HK-2 (cell line): ENCODE data around the gene IGSF5.
A peak's percentile ranks its signal among the peaks of the same experiment; 100 is the strongest.
"Not testable (repeated sequence)": the region's sequence is repeated elsewhere in the genome, so short reads cannot be mapped to it uniquely, and the experiment has no call there.

ENCODE experiments used
- DNase-seq: peaks from one replicate; pipeline ENCODE4 v3.0.0-alpha.2; 2018; ENCODE audit not compliant: unreplicated experiment

The IGSF5 gene

DNA sequence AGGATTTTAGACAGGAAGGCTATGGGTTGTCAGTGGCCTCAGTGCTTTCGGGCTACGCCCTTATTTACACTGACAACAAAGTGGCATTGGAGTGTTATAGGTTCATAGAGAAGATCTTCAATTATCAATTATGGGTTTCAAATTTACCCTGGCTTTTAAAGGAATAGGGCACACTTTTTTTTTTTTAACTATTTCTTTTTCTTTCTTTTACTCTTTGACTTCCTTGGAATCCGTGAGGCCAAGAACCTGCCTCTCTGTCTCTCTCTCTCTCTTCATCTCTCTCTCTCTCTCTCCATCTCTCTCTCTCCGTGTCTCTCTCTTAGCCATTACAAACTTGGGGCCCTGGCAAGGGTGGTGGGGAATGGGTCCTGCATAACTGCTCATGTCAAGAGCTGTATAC, at the start of gene IGSF5:
Gene IGSF5 (plus strand): TSS at position 301 of the 400 bp plus-strand sequence. CDS start 327 bp downstream, outside the sequence.
- DNase-seq, result not testable (repeated sequence)

DNA sequence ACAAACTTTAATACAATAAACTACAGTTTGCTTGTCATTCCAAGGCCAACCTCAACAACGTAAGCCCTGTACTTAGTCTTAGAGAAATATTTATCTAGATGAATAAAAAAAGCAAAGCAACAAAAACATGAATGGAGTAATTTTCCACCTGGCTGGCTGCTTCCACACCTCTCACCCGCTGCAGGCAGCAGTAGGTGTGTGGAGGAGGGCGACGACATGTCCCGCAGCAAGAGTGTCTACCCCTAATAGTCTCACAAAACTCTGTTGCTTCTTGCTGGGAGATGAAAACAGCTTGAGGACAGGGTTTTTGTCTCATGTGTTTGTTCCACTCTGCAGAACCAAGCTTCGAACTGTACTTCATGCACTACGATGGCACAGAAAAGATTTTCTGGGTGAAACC, 48.8 kb upstream of the IGSF5 start:
- no peak for DNase-seq

DNA sequence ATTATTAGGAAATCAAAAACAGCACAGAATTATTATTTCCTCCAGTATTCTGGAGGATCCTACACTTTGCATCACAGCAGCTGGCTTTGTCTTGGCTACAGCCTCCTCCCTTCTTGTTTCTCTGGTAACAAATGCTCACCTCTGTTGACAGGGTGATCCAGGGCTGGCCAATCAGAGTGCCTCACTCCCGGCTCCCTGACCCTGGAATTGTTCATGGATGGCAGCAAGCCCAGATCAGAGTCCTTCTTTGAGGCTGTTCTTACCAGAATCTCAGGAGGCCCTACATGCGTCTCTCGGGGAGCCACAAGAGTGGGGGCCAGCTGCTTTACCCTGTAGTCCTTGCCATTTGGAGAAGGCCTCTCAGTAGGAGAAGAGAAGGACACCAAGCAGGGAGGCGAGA, 48.4 kb upstream of the IGSF5 start:
- no peak for DNase-seq

DNA sequence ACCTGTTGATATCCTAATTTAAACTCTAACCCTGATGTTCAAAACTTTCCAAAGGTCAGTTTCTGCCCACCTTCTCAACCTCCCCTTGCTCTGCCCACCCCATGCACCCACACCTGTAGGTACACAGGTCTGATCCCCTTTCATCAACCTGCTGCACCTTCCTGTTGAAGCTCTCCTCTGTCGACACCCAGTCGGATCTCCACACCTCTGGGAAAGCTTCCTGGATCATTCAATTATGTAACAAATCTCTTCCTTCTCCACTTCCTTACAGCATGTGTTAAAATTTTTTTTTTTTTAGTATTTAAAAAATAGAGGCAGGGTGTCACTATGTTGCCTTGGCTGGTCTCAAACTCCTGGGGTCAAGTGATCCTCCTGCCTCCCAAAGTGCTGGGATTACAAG, 44.7 kb upstream of the IGSF5 start:
- DNase-seq, result no peak

DNA sequence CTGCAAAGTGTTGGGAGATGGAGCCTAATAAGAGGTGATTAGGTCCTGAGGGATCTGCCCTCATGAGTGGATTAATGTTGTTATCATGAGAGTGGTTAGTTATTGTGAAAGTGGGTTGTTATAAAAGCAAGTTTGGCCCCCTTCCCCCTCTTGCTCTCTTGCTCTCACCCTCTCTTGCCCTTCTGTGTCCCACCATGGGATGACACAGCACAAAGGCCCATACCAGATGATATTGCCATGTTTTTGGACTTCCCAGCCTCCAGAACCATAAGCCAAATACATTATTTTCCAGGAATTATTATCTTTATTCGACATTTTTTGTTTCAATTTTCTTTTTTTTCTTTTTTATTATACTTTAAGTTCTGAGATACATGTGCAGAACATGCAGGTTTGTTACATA, 41.4 kb upstream of the IGSF5 start:
- DNase-seq, result no peak

DNA sequence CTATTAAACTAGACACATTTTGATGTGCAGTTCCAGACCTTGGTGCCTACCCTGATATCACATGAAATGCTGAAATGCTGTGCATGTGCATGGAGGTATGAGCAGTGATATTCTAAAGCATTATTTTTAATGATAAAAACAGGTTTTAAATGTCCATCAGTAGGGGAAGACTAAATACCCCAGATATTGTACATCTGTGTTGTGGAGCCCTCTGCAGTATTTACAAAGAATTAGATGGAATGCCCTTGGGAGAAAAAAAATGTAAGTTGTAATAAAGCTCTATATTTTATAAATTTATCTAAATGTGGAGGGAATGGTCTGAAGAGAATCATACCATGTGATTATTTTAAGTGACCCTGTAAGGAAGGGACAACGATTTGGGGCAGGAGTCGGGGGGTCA, 39.1 kb upstream of the IGSF5 start:
- no peak for DNase-seq

DNA sequence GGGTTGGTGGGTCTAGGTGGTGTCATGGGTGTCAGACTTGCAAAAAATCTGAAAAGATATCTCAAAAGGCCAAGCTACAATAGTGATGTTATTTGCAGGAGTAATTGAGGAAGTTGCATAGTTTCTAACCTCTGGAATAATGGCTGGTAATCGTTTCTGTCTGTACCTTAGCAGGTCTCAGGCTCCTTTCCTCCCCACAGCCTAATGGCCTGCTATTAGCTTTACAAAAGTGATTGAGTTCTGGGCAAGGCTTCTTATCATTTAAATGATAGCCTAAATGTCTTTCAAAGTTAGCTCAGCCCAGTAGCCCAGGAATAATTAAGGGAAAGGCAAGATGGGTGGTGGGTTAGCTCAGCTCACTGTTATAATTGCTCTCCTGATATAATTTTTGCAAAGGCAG, 37.7 kb upstream of the IGSF5 start:
- no peak for DNase-seq

DNA sequence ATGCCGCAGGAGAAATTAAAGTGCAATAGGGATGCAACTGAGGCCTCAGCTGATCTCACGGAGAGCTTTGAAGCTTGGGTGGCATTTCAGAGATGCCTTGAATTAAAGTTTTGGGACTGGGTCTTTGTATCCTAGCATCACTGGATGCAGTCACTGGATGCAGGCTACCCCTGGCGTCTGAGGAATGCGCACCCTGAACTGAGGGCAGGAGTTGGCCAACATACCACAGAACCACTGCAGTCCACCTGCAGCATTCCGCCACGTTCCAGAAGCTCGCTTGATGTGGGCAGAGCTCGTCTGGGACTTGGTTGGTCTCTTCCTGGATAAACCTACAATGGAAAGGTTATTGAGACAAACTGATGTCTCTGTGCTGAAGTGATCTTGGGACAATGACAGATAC, 34.1 kb upstream of the IGSF5 start:
- DNase-seq, result no peak

DNA sequence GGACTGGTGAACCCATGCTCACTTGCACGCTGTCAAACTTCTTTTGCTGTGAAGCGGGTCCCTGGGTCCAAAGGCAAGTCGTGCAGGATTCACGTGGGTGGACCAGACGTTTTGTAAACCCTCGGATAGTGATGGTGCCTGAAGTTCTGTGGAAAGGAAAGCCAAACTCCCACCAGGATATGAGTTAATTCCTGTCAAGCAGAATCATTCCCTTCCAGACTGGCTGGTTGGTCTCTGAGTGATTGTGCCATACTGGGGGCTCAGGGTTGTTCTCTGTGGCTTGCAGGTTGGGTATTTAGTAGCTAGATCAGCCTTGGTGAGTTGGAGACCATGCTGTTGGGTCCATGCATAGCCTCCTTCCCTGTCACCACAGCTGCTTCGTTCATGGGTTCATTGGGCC, 32.7 kb upstream of the IGSF5 start:
- DNase-seq, result no peak

DNA sequence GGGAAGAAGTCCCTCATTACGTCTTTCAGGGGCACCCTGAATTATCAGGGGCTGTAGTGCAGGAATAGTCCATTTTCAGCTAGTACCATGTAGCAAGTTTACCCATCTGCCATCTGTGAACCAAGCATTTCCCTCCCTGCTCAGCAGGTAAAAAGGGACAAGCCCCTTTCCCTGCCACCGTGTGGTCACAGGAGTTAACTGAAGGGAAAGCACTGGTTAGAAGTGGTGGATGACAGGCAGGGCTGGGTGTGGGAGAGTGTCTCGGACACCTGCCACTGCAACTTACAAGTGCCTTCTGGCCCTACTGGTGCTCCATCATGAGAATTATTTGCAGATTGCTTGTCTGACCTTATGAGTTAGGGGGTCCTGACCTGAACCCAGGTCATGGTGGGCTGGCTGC, 32.0 kb upstream of the IGSF5 start:
- no peak for DNase-seq

DNA sequence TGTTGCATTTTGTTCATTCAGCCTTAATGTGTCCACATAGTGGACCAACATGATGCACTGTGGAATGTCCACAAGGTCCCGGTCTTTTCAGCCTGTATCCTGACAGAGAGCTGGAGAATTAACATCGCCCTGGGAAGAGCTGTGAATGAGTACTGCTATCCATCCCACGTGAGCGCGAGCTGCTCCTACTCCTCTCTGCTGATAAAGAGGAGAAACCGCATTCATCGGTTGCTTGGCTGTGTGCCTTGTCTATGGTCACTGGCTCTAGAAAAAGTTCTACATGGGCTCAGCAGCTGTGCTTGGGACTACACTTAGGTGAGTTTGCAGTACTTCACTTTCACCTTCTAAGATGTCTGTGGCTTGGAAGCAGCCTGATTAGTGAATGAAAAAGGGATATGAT, 31.1 kb upstream of the IGSF5 start:
- no peak for DNase-seq

DNA sequence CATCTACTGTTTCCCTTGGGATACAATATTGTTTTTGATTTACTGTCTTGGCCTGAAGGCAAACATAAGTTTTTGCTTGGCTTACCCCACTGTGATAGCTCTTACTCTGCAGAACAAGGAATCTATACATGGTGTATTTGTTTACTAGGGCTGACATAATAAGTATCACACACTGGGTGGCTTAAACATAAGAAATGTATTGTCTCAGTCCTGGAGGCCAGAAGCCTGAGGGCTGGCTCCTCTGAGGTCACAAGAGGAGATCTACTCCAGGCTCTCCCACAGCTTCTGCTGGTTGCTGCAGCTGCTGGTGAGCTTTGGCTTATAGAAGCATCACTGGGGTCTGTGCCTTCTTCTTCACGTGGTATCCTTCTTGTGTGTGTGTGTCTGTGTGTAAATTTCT, 30.7 kb upstream of the IGSF5 start:
- DNase-seq, result no peak

DNA sequence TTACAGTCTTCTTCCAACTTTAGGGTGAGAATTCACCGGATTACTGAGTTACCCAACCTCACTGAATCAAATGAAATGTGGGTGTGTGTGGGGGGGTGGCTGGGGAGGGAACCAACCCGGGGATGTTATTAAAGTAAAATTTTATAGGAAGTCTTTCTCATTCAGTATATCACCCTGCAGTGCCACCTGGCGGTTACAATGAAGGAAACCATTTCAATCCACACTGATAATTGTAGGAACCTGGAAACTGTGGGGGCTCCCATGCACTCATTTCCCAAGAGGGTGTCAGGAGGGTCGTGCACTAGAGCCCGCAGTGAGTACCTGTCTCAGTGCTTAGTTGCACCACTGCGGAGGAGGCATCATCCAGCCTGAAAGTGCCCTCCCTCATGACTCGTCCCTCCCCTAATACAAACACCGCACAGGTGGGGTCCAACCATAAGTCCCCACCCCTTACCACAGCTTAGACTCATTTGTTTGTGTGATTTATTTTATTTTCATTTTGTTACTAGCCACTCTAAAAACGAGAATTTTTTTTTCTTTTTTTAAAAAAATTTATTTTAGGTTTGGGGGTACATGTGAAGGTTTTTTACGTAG, 29.1 kb upstream of the IGSF5 start:
- DNase-seq, result peak; percentile 29

DNA sequence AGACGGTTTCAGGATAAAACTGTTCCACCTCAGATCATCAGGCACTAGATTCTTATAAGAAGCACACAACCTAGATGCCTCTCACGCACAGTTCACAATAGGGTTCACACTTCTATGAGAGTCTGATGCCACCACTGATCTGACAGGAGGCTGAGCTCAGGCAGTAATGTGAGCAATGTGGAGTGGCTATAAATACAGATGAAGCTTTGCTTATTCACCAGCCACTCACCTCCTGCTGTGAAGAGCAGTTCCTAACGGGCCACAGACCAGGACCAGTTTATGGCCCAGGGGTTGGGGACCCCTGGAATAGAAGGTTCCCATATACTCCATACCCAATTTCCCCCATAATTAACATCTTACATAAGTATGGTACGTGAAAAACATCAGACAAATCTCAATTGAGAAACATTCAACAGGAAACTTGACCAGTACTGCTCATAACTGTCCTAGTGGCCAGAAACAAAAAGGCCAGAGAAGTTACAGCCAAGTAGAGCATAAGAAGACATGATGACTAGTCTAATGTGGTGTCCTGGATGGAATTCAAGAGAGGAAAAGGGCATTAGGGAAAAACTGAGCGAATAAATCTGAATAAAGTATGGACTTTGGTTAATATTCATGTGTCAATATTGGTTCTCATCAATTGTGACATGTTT, 24.7 kb upstream of the IGSF5 start:
- no peak for DNase-seq

DNA sequence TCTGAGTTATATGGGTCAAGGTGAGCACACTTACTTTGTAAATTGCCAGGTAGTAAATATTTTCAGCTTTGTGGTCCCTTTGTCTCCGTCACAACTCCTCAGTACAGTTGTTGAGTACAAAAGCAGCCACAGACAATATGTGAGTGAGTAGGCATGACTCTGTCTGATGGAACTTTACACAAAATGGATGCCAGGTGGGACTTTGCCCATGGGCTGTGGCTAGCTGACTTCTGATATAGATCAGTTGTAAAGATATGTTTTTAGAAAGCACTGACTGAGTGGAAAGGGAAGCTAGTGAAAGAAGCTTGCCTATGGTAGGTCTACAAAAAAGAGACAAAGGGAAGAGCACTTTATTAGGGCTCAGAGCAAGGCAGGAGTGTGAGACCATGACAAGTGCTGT, 23.1 kb upstream of the IGSF5 start:
- DNase-seq, result no peak

DNA sequence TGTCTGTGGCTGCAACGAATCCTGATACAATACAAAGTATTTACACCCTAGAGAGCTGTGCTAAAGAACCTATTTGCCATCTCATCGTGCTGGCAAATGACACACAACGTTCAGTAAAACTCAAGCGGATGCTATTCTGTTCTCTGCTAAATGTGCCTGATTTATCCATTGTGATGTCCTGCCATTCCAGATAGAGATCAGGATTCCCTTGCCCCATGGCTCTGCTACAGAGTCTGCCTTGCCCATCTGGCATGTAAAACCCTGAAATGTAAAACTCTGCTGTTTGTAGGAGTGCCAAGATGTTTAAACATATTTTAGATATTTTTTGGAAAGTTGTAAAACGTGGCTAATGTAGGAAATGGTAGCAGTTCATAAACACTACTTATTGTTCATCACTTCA, 20.0 kb upstream of the IGSF5 start:
- DNase-seq, result no peak

DNA sequence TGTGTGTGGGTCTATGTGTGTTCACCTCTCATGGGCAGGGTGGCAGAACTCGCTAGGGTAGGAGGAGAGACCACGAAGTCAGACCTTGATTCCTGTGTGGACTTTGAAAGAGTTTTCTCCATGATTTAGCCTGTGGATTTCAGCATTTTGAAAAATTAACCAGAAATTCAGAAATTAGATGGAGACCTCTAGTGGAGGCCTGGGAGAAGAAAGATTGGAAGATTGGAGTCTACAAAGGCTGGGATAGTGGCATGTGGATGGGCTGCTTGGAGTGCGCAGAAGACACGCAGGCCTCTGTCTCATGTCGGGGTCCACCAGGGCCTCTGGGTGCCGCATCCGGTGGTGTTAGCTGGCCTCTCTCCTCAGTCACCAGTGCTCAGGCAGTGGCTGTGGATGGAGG, 18.9 kb upstream of the IGSF5 start:
- DNase-seq, result no peak

DNA sequence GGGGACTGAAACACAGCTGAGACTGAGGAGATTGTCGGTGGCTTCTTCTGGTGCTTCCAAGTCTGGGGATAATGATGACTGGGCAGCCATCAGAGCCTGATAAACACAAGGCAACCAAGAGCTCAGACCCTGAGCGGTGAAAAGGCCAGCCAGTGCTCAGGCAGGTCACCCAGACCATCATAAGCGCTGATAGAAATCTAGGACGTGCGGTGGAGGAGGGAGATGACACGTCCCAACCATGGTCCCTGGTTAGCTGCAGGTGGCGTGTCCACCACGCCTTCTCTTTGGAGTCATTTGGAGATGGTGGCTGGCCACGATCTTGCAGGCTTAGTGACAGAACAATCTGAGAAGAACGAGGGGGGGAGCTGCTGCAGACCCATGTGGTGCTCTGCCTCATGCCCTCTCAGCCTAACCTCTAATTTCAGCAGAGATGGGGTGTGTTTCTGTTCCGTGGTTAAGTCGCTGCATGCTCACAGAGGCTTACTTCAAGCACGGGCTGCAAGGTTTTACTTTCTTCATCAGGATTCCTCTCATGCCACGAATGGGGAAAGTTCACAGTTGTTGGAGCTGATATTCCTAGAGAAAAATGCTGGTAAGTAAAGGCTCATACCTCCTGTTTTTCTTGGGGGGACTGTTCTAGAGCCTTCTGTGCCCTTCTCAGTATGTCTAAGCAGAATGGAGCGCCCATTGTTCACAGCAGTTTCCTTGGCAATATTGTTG, 17.4 kb upstream of the IGSF5 start:
- DNase-seq, result no peak

DNA sequence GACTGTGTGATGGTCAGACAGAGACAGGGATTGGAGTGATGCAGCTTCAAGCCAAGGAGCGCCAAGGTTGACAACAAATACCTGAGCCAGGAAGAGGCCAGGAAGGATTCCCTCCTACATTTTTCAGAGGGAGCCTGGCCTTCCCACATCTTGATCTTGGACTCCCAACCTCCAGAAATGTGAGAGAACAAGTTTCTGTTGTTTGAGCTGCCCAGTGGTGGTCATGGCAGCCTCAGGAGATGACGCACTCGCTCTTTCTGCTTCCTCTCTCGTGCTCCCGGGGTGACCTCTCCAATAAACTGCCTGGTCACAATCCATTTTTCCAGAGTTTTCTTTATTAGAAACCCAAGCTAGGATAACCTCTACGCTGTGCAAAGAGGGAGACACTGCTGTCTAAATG, 16.6 kb upstream of the IGSF5 start:
- DNase-seq, result no peak

DNA sequence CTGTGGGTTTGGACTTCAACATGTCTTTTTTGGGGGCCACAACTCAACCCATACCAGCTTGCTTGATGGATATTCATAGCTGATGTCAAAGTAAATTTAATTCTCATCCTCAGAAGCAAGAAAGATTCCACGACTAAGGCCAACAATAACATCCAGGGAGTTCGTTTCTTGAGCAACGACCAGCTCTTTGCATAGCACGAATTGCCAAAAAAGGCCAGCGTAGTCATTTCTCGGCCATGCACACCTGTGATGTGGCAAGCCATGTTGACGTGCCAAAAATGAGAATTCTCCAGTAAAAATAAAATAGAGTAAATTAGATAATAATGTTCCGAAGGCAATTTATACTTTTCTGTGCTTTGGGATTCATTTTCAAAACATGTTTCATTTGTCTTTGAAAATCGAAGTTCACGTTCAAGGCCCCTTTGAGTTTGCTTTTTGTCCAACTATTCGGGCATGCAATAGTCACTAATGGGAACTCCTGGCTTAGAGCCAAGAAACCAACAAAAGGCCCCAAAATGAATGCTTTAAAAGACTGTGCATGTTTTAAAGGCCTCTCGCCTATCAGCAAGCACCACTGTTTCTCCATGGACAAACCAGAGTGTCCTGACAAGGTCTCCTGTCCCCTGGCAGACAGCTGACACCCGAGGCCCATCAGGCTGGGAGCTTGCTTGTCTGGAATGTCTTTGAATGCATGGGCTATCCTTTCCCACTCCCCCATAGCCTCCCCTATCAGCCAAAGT, 14.4 kb upstream of the IGSF5 start:
- DNase-seq, result no peak

DNA sequence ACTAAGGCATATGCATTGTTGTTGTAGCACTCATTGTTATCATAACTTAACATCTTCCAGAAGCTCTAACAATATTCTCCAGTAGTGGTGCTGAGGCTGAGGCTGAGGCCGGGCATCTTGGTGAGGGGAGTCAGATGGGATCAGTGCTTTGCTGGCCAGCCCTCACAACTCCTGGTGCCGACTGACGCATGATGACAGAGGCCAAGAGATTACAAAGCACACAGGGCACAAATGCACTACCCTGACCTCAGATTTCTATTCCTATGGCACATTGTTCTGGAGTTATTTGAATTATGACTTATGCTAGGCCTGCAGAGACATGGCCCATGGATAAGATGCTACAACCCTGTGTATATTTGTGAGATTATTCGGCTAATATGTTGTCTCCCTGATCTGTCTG, 8.3 kb upstream of the IGSF5 start:
- no peak for DNase-seq

DNA sequence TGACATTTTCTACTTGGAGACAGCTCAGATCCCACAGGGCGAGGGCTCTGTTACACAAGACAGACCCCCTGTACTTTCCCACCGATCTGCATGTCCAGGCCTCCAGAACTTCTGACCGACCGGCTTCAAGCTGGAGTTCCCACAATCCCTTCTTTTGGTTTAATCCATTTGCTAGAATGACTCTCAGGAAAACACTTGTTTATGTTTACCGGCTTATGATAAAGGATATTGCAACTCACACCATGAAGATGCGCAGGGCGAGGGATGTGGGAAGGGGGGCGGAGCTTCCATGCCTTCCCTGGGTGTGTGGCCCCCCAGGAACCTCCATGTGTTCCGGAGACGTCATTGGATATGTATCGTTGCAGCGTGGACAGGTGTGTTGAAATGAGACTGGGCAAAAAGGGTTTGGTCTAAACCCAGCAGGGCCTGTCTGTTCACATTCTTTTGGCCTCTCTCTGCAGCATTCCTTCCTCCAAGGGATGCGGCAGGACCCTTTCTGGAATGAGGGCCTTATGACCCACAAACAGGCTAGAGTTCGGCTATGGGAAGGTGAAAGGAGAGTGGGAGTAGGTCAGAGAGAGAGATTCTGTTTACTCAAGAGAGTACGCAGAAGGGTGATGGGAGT, 7.5 kb upstream of the IGSF5 start:
- DNase-seq, result no peak
